ENCODE measurements around the gene PURB. TPM values are rescaled to one million over a fixed set of nuclear protein-coding genes. Genes with fewer than 3 reads are reported as not detected.

PURB gene
- total RNA-seq, 1 experiment from 2014 or later, result 21.3 TPM

GRCh38 chr7:44858161-44858560, 27.2 kb downstream of the PURB start:
- no peaks in the 10 kb centered on the region for H3K23me2 ChIP-seq (ENCODE audit: insufficient read length, low read depth, low read length, poor library complexity, severe bottlenecking)
- no peaks in the 10 kb centered on the region; a peak in 1 of 4 replicates for H3K4me1 Mint-ChIP-seq
- no peak overlapping the region for H2BK20ac ChIP-seq (ENCODE audit: low read depth, low read length, poor library complexity, severe bottlenecking)
- no CpG with 5 or more reads among the region's 2 CpGs for WGBS (ENCODE audit: extremely low coverage, insufficient read length, low lambda C conversion rate)
- H3K9me3 Mint-ChIP-seq, result no peaks in the 10 kb centered on the region
- H3K14ac ChIP-seq (ENCODE audit: insufficient read depth, low read length), result no peak overlapping the region
- no peak overlapping the region for H2BK15ac ChIP-seq (ENCODE audit: low read depth, low read length)
- DNase-seq, result no peak
- H4K91ac ChIP-seq (ENCODE audit: insufficient read length, low read depth, low read length), result no peak overlapping the region
- H2AK5ac ChIP-seq (ENCODE audit: insufficient read length, low read length), result no peak overlapping the region
- H3K4ac ChIP-seq (ENCODE audit: low read depth, low read length), result no peak overlapping the region
- no peaks in the 10 kb centered on the region for H3K4me1 ChIP-seq (ENCODE audit: insufficient read depth, low read length)
- no peak overlapping the region for H4K8ac ChIP-seq (replicated peaks; ENCODE audit: insufficient read length, low read depth, low read length)
- no peaks in the 10 kb centered on the region for H3K79me1 ChIP-seq (ENCODE audit: insufficient read depth, low read depth, low read length, poor library complexity, severe bottlenecking)
- H4K20me1 ChIP-seq (ENCODE audit: control insufficient read depth, insufficient read depth, insufficient read length), result no peaks in the 10 kb centered on the region
- H3K56ac ChIP-seq (ENCODE audit: insufficient read length, low read depth, low read length), result no peak overlapping the region
- H3K27me3 ChIP-seq (ENCODE audit: insufficient read depth, low read length), result no peaks in the 10 kb centered on the region
- no peak overlapping the region for H2BK5ac ChIP-seq (ENCODE audit: insufficient read length, low read length)
- H3K23ac ChIP-seq (ENCODE audit: insufficient read length, low read depth, low read length), result no peak overlapping the region
- H2BK12ac ChIP-seq (ENCODE audit: insufficient read length, low read depth, low read length), result no peak overlapping the region
- H3K27me3 Mint-ChIP-seq (ENCODE audit: low read depth), result 0 out of 2 replicates have a peak, but pooled peaks cover 2% of the 10 kb centered on the region
- no peak overlapping the region for H3K4me2 ChIP-seq (ENCODE audit: insufficient read depth, insufficient read length, low read length)
- no peak overlapping the region for H4K5ac ChIP-seq (ENCODE audit: insufficient read length, low read depth, low read length)
- no peak; the same call in 2 of the 3 replicates for TF ChIP-seq CTCF (conservative IDR thresholded peaks at IDR 0.05)
- no peaks in the 10 kb centered on the region for H3K9me3 ChIP-seq (ENCODE audit: control insufficient read depth, low read depth, low read length)
- H3K4me3 Mint-ChIP-seq, result no peak overlapping the region
- H3K18ac ChIP-seq (ENCODE audit: insufficient read length, low read depth, low read length), result no peak overlapping the region
- H3K9ac ChIP-seq (ENCODE audit: extremely low read depth, insufficient read length, low read length), result no peak overlapping the region
- no peaks in the 10 kb centered on the region for H3K36me3 Mint-ChIP-seq (ENCODE audit: insufficient read depth in 1 of 3, low read depth in 3 of 3)
- H3K27ac ChIP-seq (ENCODE audit: insufficient read length, low read depth, low read length), result no peak overlapping the region
- no peak overlapping the region for H2AFZ ChIP-seq (ENCODE audit: low read length)
- no peak overlapping the region; a peak in 1 of 7 replicates for H3K27ac Mint-ChIP-seq
- H2BK120ac ChIP-seq (ENCODE audit: low read depth, low read length, poor library complexity, severe bottlenecking), result no peak overlapping the region
- no peak overlapping the region for H3T11ph ChIP-seq (ENCODE audit: low read length)
- no peaks in the 10 kb centered on the region for H3K79me2 ChIP-seq (ENCODE audit: insufficient read depth, low read length)

All from H9 (cell line).